Measurements from ENCODE around the gene GDF11. TPM values are rescaled to one million over a fixed set of nuclear protein-coding genes. Genes with fewer than 3 reads are reported as not detected.

Gene GDF11
- total and polyA plus RNA-seq, 2 of the 8 experiments (the other 6 are each of a cell fraction or from before 2014, with no cell fraction given), result 12.1 to 15.1 TPM

DNA sequence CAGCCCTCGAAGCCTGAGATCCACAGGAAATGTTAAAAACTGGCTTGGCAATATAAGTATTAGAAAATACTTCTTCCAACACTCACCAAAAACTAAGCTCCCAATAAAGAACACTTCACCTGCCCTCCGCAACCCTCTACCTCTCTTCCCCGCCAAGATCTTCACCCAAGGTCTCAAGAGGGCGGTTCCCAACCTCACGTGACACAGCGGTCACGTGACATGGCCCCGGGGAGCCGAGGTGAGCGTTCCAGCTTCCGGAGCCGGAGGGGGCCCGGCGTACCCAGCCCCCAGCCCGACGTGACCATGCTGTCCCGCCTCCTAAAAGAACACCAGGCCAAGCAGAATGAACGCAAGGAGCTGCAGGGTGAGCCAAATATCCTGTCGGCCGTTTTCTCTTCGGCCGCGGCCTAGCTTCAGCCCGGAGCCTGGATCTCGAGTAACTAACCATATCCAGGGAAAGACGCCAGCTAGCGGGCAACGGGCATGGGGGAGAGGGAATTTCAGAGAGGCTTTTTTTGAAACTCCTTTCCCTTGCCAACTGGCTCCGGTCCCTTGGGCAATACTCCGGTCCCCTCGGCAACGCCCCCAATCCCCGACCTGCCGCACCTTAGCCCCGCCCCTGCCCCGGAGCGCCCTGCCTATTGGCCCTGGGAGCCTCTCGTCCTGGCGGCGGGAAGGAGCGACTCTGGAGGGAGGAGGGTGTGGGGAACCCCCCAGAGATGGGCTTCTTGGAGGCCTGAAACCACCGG, 26.9 kb upstream of the GDF11 start, which contains the start of gene BLOC1S1:
Gene BLOC1S1, plus strand, starts transcription at position 214 of the 749 bp plus-strand sequence. Its CDS starts 6 bp downstream, at position 220.
- Histone ChIP-seq H2BK15ac (ENCODE audit: low read length) (peak within 1 kb of the TSS; percentile 75; the same call in 1 of the 2 replicates), H3K23ac (ENCODE audit: insufficient read length) (no peak within 1 kb of the TSS), H2BK20ac (ENCODE audit: low read length) (0 out of 2 replicates have a peak within 1 kb of the TSS, but pooled peaks have one; percentile 32), H3K36me3 (ENCODE audit: control insufficient read depth in 2 of 4, insufficient read depth in 4 of 4, low read length in 3 of 4) (0 out of 8 replicates have a peak, but pooled peaks cover 0 to 4% (median 0%) of the 10 kb centered on the region in 4 experiments), H3K4me3 (ENCODE audit: extremely low read depth in 1 of 4, insufficient read depth in 2 of 4, low read depth in 3 of 4, low read length in 4 of 4) (peak within 1 kb of the TSS; percentile 77 to 95 (median 87)), H4K8ac (ENCODE audit: extremely low read depth, insufficient read depth, low read length) (peak within 1 kb of the TSS; percentile 83; the same call in 1 of the 2 replicates), H3K9me3 (ENCODE audit: insufficient read depth in 2 of 2, low read depth in 1 of 2, low read length in 1 of 2) (no peaks in the 10 kb centered on the region), H3K4me2 (ENCODE audit: insufficient read depth in 1 of 2, low read depth in 2 of 2, low read length in 2 of 2) (peak within 1 kb of the TSS; percentile 87 to 89), H3K14ac (ENCODE audit: insufficient read length) (no peak within 1 kb of the TSS), H3K79me2 (ENCODE audit: control insufficient read depth in 1 of 2, insufficient read depth in 2 of 2, low read length in 2 of 2) (peaks cover 0 to 9% of the 10 kb centered on the region in 2 experiments; a peak in 1 of 4 replicates), H3K4ac (replicated peaks; ENCODE audit: insufficient read length, low read depth, low read length) (peak within 1 kb of the TSS; percentile 39), H3K27ac (ENCODE audit: low read depth, low read length) (peak within 1 kb of the TSS; percentile 63), H4K91ac (replicated peaks; ENCODE audit: insufficient read length, low read length) (peak within 1 kb of the TSS; percentile 69), H3K27me3 (replicated peaks in 1 of 4; ENCODE audit: control insufficient read depth in 3 of 4, extremely low read depth in 1 of 4, insufficient read depth in 3 of 4, low read length in 3 of 4) (no peaks in the 10 kb centered on the region; a peak in 2 of 7 replicates), H2AK5ac (ENCODE audit: low read depth, low read length) (no peak within 1 kb of the TSS), H3K23me2 (ENCODE audit: low read depth, low read length) (peaks cover 12% of the 10 kb centered on the region), H3K4me1 (replicated peaks in 1 of 4; ENCODE audit: control insufficient read depth in 3 of 4, insufficient read depth in 4 of 4, low read length in 3 of 4) (peaks cover 10 to 26% (median 19%) of the 10 kb centered on the region in 4 experiments), H2AFZ (ENCODE audit: low read length) (peak within 1 kb of the TSS; percentile 83), H2BK5ac (ENCODE audit: low read depth, low read length) (peak within 1 kb of the TSS; percentile 88), H3K9ac (replicated peaks in 1 of 4; ENCODE audit: extremely low read depth in 1 of 4, low read depth in 3 of 4, low read length in 3 of 4) (peak within 1 kb of the TSS; percentile 55 to 76 (median 62)), H2BK12ac (ENCODE audit: low read depth, low read length) (peak within 1 kb of the TSS; percentile 77; the same call in 1 of the 2 replicates), H3K79me1 (ENCODE audit: low read depth, low read length) (peaks cover 5% of the 10 kb centered on the region), H2BK120ac (replicated peaks; ENCODE audit: low read depth, low read length) (no peak within 1 kb of the TSS), H3K18ac (ENCODE audit: extremely low read depth, low read length) (peak within 1 kb of the TSS; percentile 95), H4K5ac (ENCODE audit: insufficient read length, low read depth, low read length) (peak within 1 kb of the TSS; percentile 83), H4K20me1 (replicated peaks in 1 of 2; ENCODE audit: control insufficient read depth in 1 of 2, insufficient read depth in 2 of 2, low read length in 2 of 2) (peaks cover 0 to 2% of the 10 kb centered on the region in 2 experiments), H3K56ac (replicated peaks; ENCODE audit: insufficient read length, low read depth, low read length) (peak within 1 kb of the TSS; percentile 85)
- FAIRE-seq (no peak), DNase-seq (ENCODE audit: low read depth in 1 of 2, low spot score in 2 of 2) (peak in 1 of 2 experiments; percentile 98)
- ChIA-PET POLR2A (ENCODE audit: partially characterized antibody) (interaction anchor here (0.7 to 8.3 kb wide), 14 partner anchors 8 to 127 kb away, joined by 3 to 103 read pairs (median 4); partner anchors contain the start of genes CD63, ITGA7 and MMP19), CTCF (ENCODE audit: partially characterized antibody) (interaction anchor here (0.5 to 11.1 kb wide), 12 partner anchors 9 to 170 kb away, joined by 3 to 229 read pairs (median 4); partner anchors contain the start of genes CD63 and ITGA7)
- 3% methylated on average over 42 of the region's 42 CpGs; no CpG with 5 or more reads in 1 of the 2 experiments for WGBS, 2 experiments (ENCODE audit: extremely low coverage in 1 of 2, insufficient coverage in 1 of 2, insufficient read length in 1 of 2, insufficient replicate concordance in 2 of 2, low coverage in 1 of 2, low lambda C conversion rate in 2 of 2, missing lambda C conversion rate in 1 of 2)
- TF ChIP-seq SP4 (IDR thresholded peaks at IDR 0.05; ENCODE audit: low read length), result peak; percentile 99
- TF ChIP-seq ASH2L (IDR thresholded peaks at IDR 0.05; ENCODE audit: low read length), result peak; percentile 89
- no peak for TF ChIP-seq EZH2 (IDR thresholded peaks at IDR 0.05; ENCODE audit: low read depth, low read length, severe bottlenecking)
- peak; percentile 93 for TF ChIP-seq SAP30 (IDR thresholded peaks at IDR 0.05; ENCODE audit: insufficient read depth, insufficient replicate concordance, low read length)
- no peak for TF ChIP-seq ZNF274 (IDR thresholded peaks at IDR 0.05; ENCODE audit: borderline replicate concordance, extremely low read depth, low read length)
- TF ChIP-seq, protein P1, sequence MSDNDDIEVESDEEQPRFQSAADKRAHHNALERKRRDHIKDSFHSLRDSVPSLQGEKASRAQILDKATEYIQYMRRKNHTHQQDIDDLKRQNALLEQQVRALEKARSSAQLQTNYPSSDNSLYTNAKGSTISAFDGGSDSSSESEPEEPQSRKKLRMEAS (IDR thresholded peaks at IDR 0.05), result peak; percentile 84
- TF ChIP-seq BCL11A (IDR thresholded peaks at IDR 0.05; ENCODE audit: low read depth in 2 of 2, low read length in 2 of 2), result no peak
- no peak for TF ChIP-seq KDM1A (IDR thresholded peaks at IDR 0.05; ENCODE audit: borderline replicate concordance, low read length)
- peak; percentile 74 for TF ChIP-seq SP1 (IDR thresholded peaks at IDR 0.05; ENCODE audit: low read depth, low read length)
- TF ChIP-seq MAFK (IDR thresholded peaks at IDR 0.05; ENCODE audit: low read depth, low read length), result no peak

Data from H1 (cell line).